Hepatocyte (in vitro differentiated cells): Measurements from ENCODE around the gene FAAH2.

Source experiments
- EZH2phosphoT487 ChIP-seq: fragments of 200-600 bp; sonication (generic); IDR thresholded peaks from one replicate; pipeline ENCODE4 v1.6.1; 2018; ENCODE audit warnings: antibody characterized with exemption, mild to moderate bottlenecking, low read depth, moderate library complexity; ENCODE audit not compliant: unreplicated experiment, severe bottlenecking
- TF ChIP-seq, protein P1 (sequence below): fragments of 200-600 bp; sonication (generic); IDR thresholded peaks from 2 replicates; pipeline ENCODE4 v1.5.1; 2016; ENCODE audit warnings: antibody characterized with exemption, mild to moderate bottlenecking; ENCODE audit not compliant: poor library complexity

DNA sequence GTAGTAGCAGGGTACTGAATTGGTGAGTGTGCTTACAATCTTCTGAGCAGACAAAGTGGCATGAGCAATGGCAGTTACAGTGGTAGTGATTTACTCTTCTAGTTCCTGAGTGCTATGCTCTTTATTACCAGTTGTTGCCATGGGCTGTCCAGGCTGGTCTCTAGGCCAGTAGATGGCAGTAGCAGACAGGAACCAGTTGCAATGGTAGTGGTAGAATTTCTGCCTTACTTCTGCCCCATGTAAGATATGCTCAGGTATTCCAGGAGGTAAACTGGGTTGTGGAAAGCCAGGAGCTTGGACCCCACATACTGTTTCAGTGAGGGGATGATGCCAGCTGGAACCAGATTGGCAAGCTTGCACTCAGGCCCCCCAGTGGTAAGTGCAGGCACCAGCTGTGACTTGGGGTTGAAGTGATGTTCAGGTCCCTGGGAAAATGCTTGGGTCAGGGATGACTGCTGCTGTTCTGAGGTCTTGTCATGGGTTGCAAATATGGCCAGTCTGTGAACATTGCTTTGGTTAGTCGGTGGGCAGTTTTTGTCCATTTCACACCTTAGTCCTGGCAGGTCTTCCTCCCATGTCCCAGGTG, 242.3 kb downstream of the FAAH2 start:
- no peak for TF ChIP-seq EZH2phosphoT487
- TF ChIP-seq, protein P1, sequence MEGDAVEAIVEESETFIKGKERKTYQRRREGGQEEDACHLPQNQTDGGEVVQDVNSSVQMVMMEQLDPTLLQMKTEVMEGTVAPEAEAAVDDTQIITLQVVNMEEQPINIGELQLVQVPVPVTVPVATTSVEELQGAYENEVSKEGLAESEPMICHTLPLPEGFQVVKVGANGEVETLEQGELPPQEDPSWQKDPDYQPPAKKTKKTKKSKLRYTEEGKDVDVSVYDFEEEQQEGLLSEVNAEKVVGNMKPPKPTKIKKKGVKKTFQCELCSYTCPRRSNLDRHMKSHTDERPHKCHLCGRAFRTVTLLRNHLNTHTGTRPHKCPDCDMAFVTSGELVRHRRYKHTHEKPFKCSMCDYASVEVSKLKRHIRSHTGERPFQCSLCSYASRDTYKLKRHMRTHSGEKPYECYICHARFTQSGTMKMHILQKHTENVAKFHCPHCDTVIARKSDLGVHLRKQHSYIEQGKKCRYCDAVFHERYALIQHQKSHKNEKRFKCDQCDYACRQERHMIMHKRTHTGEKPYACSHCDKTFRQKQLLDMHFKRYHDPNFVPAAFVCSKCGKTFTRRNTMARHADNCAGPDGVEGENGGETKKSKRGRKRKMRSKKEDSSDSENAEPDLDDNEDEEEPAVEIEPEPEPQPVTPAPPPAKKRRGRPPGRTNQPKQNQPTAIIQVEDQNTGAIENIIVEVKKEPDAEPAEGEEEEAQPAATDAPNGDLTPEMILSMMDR, result peak; percentile 38
